ENCODE measurements around the gene TAMM41. TPM values are rescaled to one million over a fixed set of nuclear protein-coding genes. Genes with fewer than 3 reads are reported as not detected.
"Not testable (repeated sequence)": the region's sequence is repeated elsewhere in the genome, so short reads cannot be mapped to it uniquely, and the experiment has no call there.

Gene TAMM41
- polyA plus RNA-seq, 3 donors = 19.6 to 20.8 (median 20.3) TPM

DNA sequence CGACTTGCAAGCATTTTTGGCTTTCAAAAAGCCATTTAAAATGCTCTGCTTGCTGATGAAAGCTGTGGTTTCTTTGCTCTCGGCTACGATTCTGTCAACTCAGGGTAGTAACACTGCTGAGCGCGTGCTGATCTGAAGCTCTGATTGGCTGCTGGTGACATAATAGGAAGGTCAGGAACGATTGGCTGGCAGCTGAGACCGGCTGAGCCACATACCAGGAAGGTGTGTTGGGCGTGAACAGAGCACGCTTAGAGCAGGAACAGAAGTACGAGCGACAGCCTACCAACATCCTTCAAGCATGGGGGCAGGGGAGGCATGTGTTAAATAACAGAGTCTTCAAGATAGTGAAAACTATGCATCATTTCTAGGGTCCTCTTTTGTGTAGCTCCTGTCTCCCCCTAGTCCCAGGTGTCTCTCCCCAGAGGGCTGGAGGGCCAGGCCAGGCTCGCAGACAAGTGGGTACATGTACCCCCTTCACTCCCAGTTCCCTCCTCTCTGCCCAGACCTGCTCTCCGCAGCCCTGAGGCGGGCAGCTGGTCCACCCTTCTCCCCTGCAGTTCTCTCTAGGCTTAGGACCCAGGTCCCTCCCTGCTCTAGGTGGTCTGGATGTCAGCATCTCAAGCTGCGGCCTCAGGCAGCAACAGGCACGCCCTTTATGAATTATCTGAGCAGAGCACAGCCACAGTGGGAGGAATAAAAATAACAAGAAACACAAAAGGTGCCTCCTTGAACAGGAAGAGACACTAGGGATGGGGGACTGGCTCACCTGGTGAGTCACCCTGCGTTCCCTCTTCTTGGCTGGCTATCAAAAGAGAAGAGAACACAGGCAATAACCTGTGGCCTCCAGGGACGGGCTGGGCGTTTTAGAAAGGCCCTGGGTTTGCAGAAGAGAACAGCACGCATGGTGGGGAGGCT is 76.0 kb downstream of the TAMM41 start:
- peak; percentile 84 for DNase-seq

DNA sequence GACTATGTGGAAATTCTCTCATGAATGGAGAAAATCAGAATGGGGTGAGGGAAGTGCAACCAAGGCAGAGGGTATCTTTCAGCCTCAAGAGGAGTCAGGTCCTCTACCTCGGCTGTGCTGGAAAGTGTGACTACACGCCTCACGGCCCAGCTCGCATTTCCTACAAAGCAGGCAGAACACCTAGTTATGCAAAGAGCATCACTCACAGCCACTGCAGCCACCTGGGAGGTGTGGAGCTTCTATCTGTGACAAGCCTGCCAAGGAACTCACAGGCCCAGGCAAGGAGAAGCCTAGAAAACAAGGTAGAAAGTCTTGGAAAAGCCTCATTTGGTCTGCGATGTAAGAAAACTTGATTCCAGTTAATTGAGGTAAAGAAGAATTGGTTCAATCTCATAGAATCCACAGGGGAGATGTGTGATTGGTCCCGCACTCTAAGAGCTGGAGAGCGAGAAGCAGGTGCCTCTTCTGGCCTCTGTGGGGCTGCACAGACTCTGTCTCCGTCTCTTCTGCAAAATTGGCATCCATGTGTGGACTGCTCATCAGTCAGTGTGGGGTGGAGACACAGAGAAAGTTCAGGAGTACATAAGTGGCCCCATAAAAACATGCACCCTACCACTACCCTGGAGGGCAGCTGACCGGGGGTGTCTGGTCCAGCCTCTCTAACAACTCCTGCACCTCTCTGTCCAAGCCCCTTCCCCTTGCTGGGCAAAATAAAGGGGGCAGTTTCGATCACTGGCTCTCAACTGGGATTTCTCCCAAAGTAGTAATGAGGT is 76.8 kb downstream of the TAMM41 start:
- DNase-seq = no peak

DNA sequence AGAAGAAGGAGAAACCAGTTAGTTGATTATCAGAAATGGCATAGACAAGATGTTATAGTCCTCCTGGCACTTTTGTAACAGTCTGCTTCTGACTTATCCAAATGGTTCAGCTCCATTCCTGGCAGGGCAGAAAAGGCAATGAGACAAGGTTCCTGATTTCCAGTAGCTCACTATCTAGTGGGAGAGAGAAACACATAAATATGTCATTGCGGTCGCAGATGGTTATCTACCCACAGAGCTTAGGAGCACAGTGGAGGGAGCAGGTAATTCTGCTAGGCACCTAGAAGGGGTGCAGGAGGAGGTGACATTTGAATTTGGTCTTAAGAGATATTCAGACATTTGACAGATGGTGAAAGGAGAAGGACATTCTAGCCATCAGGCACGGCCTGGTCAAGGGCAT is 78.1 kb downstream of the TAMM41 start:
- no peak for DNase-seq

DNA sequence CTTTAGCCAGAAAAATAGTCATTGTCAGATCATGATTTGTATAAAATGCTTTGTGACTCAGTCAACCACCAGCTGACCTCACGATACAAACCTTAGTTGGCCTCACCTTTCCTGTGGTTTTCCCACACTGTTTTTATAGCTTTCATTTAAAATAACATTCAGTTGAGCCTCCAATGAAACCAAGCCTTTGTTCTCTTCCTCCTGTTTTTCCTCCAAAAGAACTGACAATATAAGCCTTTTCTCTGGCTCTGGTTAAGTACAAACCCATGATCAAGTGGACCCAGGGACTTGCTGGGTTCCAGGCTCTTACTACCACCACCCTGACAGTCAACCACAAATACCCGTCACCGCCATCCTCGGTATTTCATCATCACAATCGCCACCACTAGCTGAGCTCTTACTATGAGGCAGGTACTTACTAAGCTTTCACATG is 81.7 kb downstream of the TAMM41 start:
- no peak for DNase-seq

DNA sequence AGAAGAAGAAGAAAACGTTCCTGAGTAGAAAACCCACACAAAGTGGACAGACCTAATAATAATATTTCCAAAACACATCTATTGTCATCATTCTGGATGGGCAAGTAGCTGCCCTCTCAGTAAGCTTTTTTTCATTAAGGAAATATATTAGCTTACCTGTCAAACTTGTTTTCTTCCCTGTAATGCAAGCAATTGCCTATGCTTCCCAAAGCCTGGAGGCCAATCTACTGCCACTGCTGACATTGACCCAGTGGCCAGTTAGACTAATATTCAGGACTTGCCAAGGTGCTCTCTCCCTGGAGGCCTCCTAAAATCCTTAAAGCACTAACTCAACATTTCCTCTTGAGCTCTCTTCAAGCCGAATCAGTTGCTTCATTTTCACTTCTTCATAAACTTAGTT is 86.7 kb downstream of the TAMM41 start:
- no peak for DNase-seq

DNA sequence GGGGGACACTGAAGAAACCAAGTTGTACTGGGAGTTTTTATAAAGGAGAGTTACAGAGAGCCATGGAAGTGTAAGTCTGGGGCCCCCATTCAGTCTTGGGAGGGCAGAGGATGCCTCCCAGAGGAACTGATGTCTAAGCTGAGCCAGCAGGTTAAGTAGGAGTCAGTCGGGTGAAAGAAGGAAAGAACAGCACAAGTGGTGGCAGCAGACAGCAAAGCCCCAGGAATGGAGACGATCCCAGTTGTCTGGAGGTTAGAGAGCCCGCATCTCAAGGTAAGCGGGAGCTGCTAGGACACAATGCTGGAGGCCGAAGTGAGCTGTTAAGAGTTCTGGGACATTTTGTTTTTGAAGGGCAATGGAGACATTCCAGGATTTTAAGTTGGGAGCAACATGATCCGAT is 88.8 kb downstream of the TAMM41 start:
- DNase-seq = no peak

DNA sequence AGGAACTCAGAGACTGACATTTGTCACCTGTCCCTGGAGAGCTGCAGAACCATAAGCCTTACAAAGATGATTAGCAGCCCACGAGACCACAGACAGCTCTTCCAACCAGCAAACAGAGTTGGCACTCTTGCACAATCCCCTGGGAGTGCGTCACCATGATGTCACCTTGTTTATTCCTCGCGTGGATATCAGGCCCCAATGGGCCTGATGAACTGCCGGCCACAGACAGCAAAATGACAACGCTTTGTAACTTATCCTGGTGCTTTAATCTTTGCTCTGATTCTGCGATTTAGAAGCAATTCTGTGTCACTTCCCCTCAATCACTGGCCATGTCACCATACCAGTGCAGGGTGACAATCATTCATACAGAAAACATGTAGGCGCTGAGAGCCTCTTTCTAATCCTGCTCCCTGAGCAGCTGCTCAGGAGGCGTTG is 89.2 kb downstream of the TAMM41 start:
- no peak for DNase-seq

DNA sequence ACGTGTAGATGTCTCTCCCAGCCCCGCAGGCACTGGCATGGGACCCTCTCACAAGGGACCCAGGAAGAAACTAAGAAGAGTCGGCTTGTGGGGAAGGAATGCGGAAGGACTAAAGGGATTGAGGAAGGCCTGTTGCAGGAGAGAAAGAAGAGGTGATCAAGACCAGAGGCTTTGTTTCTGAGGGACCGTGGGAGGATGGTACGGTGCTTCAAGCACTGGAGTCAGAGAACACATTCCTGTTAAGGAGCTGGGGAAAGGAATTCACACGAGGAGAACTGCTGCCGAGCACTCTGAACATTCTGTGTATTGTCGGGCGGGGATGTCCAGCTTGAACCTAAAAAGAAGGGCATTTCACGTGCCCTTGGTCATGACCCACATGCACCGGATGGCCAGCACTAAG is 91.4 kb downstream of the TAMM41 start:
- DNase-seq = no peak

DNA sequence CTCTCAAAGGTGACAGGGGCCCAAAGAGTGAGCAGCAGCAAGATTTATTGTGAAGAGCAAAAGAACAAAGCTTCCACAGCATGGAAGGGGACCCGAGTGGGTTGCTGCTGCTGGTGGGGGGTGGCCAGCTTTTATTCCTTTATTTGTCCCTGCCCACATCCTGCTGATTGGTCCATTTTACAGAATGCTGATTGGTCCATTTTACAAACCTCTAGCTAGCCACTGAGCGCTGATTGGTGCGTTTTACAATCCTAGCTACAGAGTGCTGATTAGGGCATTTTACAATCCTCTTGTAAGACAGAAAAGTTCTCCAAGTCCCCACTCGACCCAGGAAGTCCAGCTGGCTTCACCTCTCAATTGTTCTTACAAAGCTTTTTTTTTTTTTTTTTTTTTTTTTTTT is 94.4 kb downstream of the TAMM41 start:
- DNase-seq = not testable (repeated sequence)

DNA sequence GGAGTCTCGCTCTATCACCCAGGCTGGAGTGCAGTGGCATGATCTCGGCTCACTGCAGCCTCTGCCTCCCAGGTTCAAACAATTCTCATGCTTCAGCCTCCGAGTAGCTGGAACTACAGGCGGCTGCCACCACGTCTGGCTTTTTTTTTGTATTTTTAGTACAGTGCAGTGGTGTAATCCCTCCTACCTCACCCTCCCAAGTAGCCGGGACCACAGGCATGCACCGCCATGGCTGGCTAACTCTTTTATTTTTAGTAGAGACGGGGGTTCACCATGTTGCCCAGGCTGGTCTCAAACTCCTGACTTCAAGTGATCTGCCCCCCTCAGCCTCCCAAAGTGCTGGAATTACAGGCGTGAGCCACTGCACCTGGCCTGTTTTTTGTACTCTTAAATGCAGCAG is 98.4 kb downstream of the TAMM41 start:
- not testable (repeated sequence) for DNase-seq

Other genes starting within 250 kb of the TAMM41 start
- 100 to 1,000 TPM in 2 of 3 donors, 10 to 100 TPM in 1; 96.2 to 115 (median 106) TPM for gene VGLL4, start 203.0 kb downstream of the TAMM41 start, polyA plus RNA-seq (ENCODE audit: insufficient read length in 3 of 3)
- gene SYN2, start 157.5 kb upstream of the TAMM41 start, polyA plus RNA-seq (ENCODE audit: insufficient read length in 3 of 3) = 1 to 10 TPM; 1.1 to 1.4 (median 1.4) TPM

Measured in renal pelvis (tissue), 4 donors.